GM12878 (cell line): Measurements from ENCODE around the gene AKAP9. TPM values are rescaled to one million over a fixed set of nuclear protein-coding genes. Genes with fewer than 3 reads are reported as not detected.
A peak's percentile ranks its signal among the peaks of the same experiment; 100 is the strongest.

Source experiments
- ATAC-seq: fragments of 200-7000 bp; cut with Tn5 transposase; 3 replicates; pipeline ENCODE4 v1.9.1; 2020; ENCODE audit warnings: mild to moderate bottlenecking, moderate library complexity
- BruUV-seq: library from RNA; stranded (reverse); fragments of 400-500 nt; replicated peaks from 2 replicates; lab custom pipeline; 2021; lab: Mats Ljungman, UMichigan
- CTCF ChIA-PET: fragments of 300-600 bp; sonication (Branson Sonifier 250); formaldehyde crosslinking; extraction: SDS; loops from one replicate; lab custom pipeline; 2021; ENCODE audit warnings: inconsistent platforms; lab: Yijun Ruan, JAX
- POLR2A ChIA-PET: fragments of 350-600 bp; formaldehyde crosslinking; extraction: SDS; loops from one replicate; lab custom pipeline; 2021; ENCODE audit warnings: inconsistent platforms; lab: Charles Lee
- RAD21 ChIA-PET: fragments of 300-600 bp; sonication (Branson Sonifier 250); formaldehyde crosslinking; loops from one replicate; lab custom pipeline; 2023; ENCODE audit warnings: antibody characterized with exemption; ENCODE audit not compliant: unreplicated experiment; lab: Charles Lee
- SMC1A ChIA-PET: fragments of 300-600 bp; sonication (Branson Sonifier 250); formaldehyde crosslinking; loops from one replicate; lab custom pipeline; 2023; ENCODE audit not compliant: unreplicated experiment, uncharacterized antibody; lab: Charles Lee
- DNase-seq: peaks from one replicate; pipeline ENCODE4 v3.0.0-alpha.2; 2011; ENCODE audit warnings: low read depth, low spot score
- FAIRE-seq: peaks from 3 replicates; lab custom pipeline; 2011; peaks lifted over from hg19 to GRCh38; lab: Jason Lieb, UNC
- H2AFZ ChIP-seq: 2 replicates; pipeline ENCODE4 v1.6.0; 2011; ENCODE audit warnings: low read depth, low read length, control low read depth; ENCODE audit not compliant: control insufficient read depth
- H3K27ac ChIP-seq: 2 replicates; pipeline ENCODE4 v1.5.1; 2011; ENCODE audit warnings: control low read depth; ENCODE audit not compliant: control insufficient read depth, insufficient read depth
- H3K27me3 ChIP-seq, 2 experiments: replicated peaks in 1 of 2; 2 replicates each; pipeline versions ENCODE4 v1.6.0 to v1.6.1; 2011; ENCODE audit warnings: low read length in 1 of 2; ENCODE audit not compliant: control insufficient read depth in 2 of 2, insufficient read depth in 2 of 2
- H3K36me3 ChIP-seq, 2 experiments: 2 replicates each; pipeline ENCODE4 v1.5.1; 2011; ENCODE audit warnings: low read length in 1 of 2; ENCODE audit not compliant: control insufficient read depth in 2 of 2, insufficient read depth in 2 of 2
- H3K4me1 ChIP-seq: 2 replicates; pipeline ENCODE4 v1.6.1; 2011; ENCODE audit warnings: mild to moderate bottlenecking, low read length, moderate library complexity, mixed read lengths; ENCODE audit not compliant: control insufficient read depth, insufficient read depth
- H3K4me2 ChIP-seq: 2 replicates; pipeline ENCODE4 v1.6.0; 2011; ENCODE audit warnings: control low read depth; ENCODE audit not compliant: control insufficient read depth, insufficient read depth
- H3K4me3 ChIP-seq: fragments of 200-600 bp; sonication (generic); 2 replicates; pipeline ENCODE4 v1.5.1; 2016
- H3K79me2 ChIP-seq: 2 replicates; pipeline ENCODE4 v1.6.0; 2011; ENCODE audit warnings: low read length; ENCODE audit not compliant: control insufficient read depth, insufficient read depth
- H3K9ac ChIP-seq: 2 replicates; pipeline ENCODE4 v1.8.0; 2011; ENCODE audit warnings: low read length, control low read depth, mixed read lengths; ENCODE audit not compliant: control insufficient read depth, insufficient read depth
- H3K9me3 ChIP-seq: replicated peaks from 3 replicates; pipeline ENCODE4 v1.5.1; 2011; ENCODE audit warnings: mild to moderate bottlenecking, low read length; ENCODE audit not compliant: control insufficient read depth, insufficient read depth
- H4K20me1 ChIP-seq: 2 replicates; pipeline ENCODE4 v1.6.0; 2011; ENCODE audit not compliant: control insufficient read depth, insufficient read depth
- BACH1 ChIP-seq: fragments of 450-650 bp; IDR thresholded peaks from 2 replicates; pipeline ENCODE4 v1.6.1; 2017; ENCODE audit warnings: mild to moderate bottlenecking, borderline replicate concordance
- BCLAF1 ChIP-seq: fragments of 450-650 bp; IDR thresholded peaks from 2 replicates; pipeline ENCODE4 v1.6.1; 2017; ENCODE audit warnings: antibody characterized with exemption, mild to moderate bottlenecking, moderate library complexity
- CBFB ChIP-seq: IDR thresholded peaks from 2 replicates; pipeline ENCODE4 v1.6.1; 2016; ENCODE audit warnings: antibody characterized with exemption, low read depth
- ETV6 ChIP-seq, 2 experiments: fragments of 450-650 bp in 1 of 2; IDR thresholded peaks in 1 of 2; conservative IDR thresholded peaks in 1 of 2; 2 replicates each; pipeline ENCODE4 v1.6.1; 2014; ENCODE audit warnings: antibody characterized with exemption in 1 of 2, borderline replicate concordance in 1 of 2, low read depth in 1 of 2, mild to moderate bottlenecking in 1 of 2, moderate library complexity in 1 of 2
- MYC ChIP-seq: IDR thresholded peaks from 2 replicates; pipeline ENCODE4 v1.6.1; 2011; ENCODE audit warnings: mild to moderate bottlenecking, low read length, moderate library complexity, inconsistent platforms; ENCODE audit not compliant: insufficient read depth, insufficient replicate concordance, insufficient read length, severe bottlenecking
- PRDM15 ChIP-seq: fragments of 450-650 bp; formaldehyde crosslinking; IDR thresholded peaks from 2 replicates; pipeline ENCODE4 v1.4.0; 2020; ENCODE audit warnings: mild to moderate bottlenecking, moderate library complexity
- RB1 ChIP-seq: fragments of 450-650 bp; formaldehyde crosslinking; IDR thresholded peaks from 2 replicates; pipeline ENCODE4 v1.6.1; 2017; ENCODE audit warnings: mild to moderate bottlenecking, borderline replicate concordance
- SUZ12 ChIP-seq: fragments of 200-600 bp; sonication (generic); IDR thresholded peaks from one replicate; pipeline ENCODE4 v1.6.1; 2018; ENCODE audit warnings: antibody characterized with exemption, mild to moderate bottlenecking; ENCODE audit not compliant: unreplicated experiment
- ZBED1 ChIP-seq: IDR thresholded peaks from 2 replicates; pipeline ENCODE4 v1.6.1; 2016; ENCODE audit warnings: borderline replicate concordance
- ZNF207 ChIP-seq: fragments of 450-650 bp; IDR thresholded peaks from 2 replicates; pipeline ENCODE4 v1.6.1; 2014; ENCODE audit warnings: antibody characterized with exemption, mild to moderate bottlenecking, borderline replicate concordance
- ZNF622 ChIP-seq: fragments of 450-650 bp; IDR thresholded peaks from 2 replicates; pipeline ENCODE4 v1.6.1; 2017; ENCODE audit warnings: mild to moderate bottlenecking, inconsistent platforms
- WGBS: methylation state at CpG from one replicate; pipeline ENCODE4 v1.1.6; 2016; ENCODE audit warnings: low lambda C conversion rate; ENCODE audit not compliant: insufficient replicate concordance, insufficient coverage; ENCODE audit errors: missing lambda C conversion rate; 5-methylcytosine and 5-hydroxymethylcytosine counted together
- in situ Hi-C: fragments of 300-500 bp; cut with MboI; formaldehyde crosslinking; loops from 9 replicates; pipeline ENCODE4 v1.14.3; 2018; ENCODE audit warnings: mixed read lengths
- intact Hi-C: fragments of 100-400 bp; cut with micrococcal nuclease; formaldehyde crosslinking; loops from one replicate; pipeline ENCODE4 v1.14.2; 2022; ENCODE audit not compliant: unreplicated experiment
- polyA plus RNA-seq, 11 experiments: library from polyadenylated mRNA; depleted of rRNA in 4 of 11; unstranded in 6 of 11; stranded (reverse) in 5 of 11; fragments of >200 nt; fragmentation: Nextera tagmentation in 4 of 11; fragmentation: Illumina TruSeq in 1 of 11; extraction: Ambion mirVana in 4 of 11; extraction: Trizol in 1 of 11; gene quantifications; 1 replicate in 1 of 11; 2 replicates in 10 of 11; pipeline versions ENCODE4 v1.2.1 to v1.2.3, GENCODE V29; 2011 to 2016; ENCODE audit warnings: inconsistent platforms in 2 of 11, missing spikeins in 2 of 11, low read depth in 1 of 11
- total RNA-seq, 4 experiments: library from RNA; depleted of rRNA in 3 of 4; stranded (reverse); fragments of >200 nt in 3 of 4; fragmentation: Illumina TruSeq in 1 of 4; extraction: Trizol in 1 of 4; gene quantifications; 2 replicates each; pipeline versions ENCODE4 v1.2.1 to v1.2.3, GENCODE V29; 2013 to 2021

Gene AKAP9
- total and polyA plus RNA-seq, 10 of the 15 experiments (the other 5 are each of a cell fraction or from before 2014, with no cell fraction given), result 21.1 to 62.8 (median 31.6) TPM

- CTCF ChIA-PET, result interaction anchor here (0.6 to 2.5 kb wide), 12 partner anchors 9 to 1024 kb away, joined by 3 to 9 read pairs (median 4); no protein-coding TSS in a partner anchor
- Histone ChIP-seq H3K9ac (peak overlapping the region; percentile 94), H3K9me3 (no peaks in the 10 kb centered on the region; the same call in 2 of the 3 replicates), H3K4me1 (peaks cover 3% of the 10 kb centered on the region; the same call in 1 of the 2 replicates), H3K4me3 (peak overlapping the region; percentile 79), H4K20me1 (no peaks in the 10 kb centered on the region), H2AFZ (peak overlapping the region; percentile 99), H3K27me3 (no peaks in the 10 kb centered on the region), H3K4me2 (peak overlapping the region; percentile 71), H3K27ac (peak overlapping the region; percentile 99), H3K36me3 (peaks cover 0 to 3% of the 10 kb centered on the region in 2 experiments; a peak in 1 of 4 replicates), H3K79me2 (peaks cover 50% of the 10 kb centered on the region)
- no peak for FAIRE-seq
- in situ Hi-C loops (no loop called here), intact Hi-C loops (loop anchor here (5.0 kb wide), 3 partner anchors 114 to 251 kb away; partner anchors contain the start of genes AKAP9, ANKIB1, KRIT1 and MTERF1)
- ATAC-seq, result peak; percentile 56
- POLR2A ChIA-PET, result interaction anchor here (0.6 to 1.7 kb wide), 9 partner anchors 9 to 512 kb away, joined by 3 to 9 read pairs (median 3); partner anchors contain the start of genes AKAP9, ANKIB1, GATAD1 and KRIT1
- 37% methylated on average over 15 of the region's 15 CpGs for WGBS
- RAD21 ChIA-PET, result interaction anchor here (0.7 to 1.7 kb wide), 4 partner anchors 9 to 1245 kb away, joined by 3 to 4 read pairs (median 4); partner anchors contain the start of genes PEX1 and RBM48
- TF ChIP-seq ZBED1 (no peak), BACH1 (no peak), ZNF622 (no peak), ZNF207 (no peak), PRDM15 (no peak), SUZ12 (no peak), BCLAF1 (no peak), RB1 (no peak), ETV6 (conservative IDR thresholded peaks at IDR 0.05 in 1 of 2, IDR thresholded peaks at IDR 0.05 in 1 of 2; ENCODE audit: borderline replicate concordance in 1 of 2, low read depth in 1 of 2) (no peak), MYC (no peak), CBFB (no peak)
- no TSS peak for BruUV-seq
- SMC1A ChIA-PET, result interaction anchor here (0.6 to 1.8 kb wide), 10 partner anchors 10 to 328 kb away, joined by 3 to 7 read pairs (median 3); partner anchors contain the start of genes ANKIB1 and KRIT1
- no peak for DNase-seq
Measured at GRCh38 chr7:92133133-92133736, 192.6 kb downstream of the AKAP9 start.
